Measurements from ENCODE around the gene ZSWIM3.
"Not testable (repeated sequence)": the region's sequence is repeated elsewhere in the genome, so short reads cannot be mapped to it uniquely, and the experiment has no call there.

ZSWIM3 gene

DNA sequence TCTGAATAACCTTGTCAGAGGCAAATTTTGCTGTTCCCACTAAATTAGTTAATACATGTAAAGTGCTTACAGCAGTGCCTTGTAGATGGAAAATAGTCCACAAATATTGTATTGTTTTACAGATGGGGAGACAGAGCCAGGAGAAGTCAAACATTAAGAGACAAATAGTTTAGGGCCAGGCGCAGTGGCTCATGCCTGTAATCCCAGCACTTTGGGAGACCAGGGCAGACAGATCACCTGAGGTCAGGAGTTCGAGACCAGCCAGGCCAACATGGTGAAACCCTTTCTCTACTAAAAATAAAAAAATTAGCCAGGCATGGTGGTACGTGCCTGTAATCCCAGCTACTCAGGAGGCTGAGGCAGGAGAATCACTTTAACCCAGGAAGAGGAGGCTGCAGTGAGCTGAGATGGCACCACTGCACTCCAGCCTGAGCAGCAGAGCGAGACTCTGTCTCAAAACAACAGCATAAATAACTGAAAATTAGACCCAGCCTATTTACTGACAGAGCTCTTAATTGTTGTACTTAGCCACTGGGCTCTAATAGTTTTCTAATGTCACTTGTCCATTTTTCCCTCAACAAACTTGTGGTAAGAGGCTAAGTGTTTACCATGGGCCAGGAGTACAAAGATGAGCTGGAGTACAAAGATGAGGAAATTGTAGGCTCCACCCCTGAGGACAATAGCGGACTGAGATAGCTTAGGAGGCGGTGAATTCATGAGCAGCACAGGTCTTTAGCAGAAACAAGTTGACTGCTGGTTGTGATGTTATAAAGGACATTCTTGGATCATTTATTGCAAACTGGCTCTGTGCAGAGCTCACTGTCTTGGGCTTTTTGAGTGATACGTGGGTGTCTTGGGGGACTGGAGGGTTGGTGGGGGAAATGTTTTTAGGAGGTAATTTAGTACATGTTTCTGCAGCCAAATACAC lies 6.4 kb downstream of the ZSWIM3 start:
- no peak for TF ChIP-seq CTCF (IDR thresholded peaks at IDR 0.05; ENCODE audit: low read depth, low read length)
- no peak for DNase-seq (ENCODE audit: extremely low read depth, low read depth)

GRCh38 chr20:45866454-45866853 lies 9.0 kb downstream of the ZSWIM3 start:
- no peak for DNase-seq (ENCODE audit: extremely low read depth, low read depth)
- no peak for TF ChIP-seq CTCF (IDR thresholded peaks at IDR 0.05; ENCODE audit: low read depth, low read length)

DNA sequence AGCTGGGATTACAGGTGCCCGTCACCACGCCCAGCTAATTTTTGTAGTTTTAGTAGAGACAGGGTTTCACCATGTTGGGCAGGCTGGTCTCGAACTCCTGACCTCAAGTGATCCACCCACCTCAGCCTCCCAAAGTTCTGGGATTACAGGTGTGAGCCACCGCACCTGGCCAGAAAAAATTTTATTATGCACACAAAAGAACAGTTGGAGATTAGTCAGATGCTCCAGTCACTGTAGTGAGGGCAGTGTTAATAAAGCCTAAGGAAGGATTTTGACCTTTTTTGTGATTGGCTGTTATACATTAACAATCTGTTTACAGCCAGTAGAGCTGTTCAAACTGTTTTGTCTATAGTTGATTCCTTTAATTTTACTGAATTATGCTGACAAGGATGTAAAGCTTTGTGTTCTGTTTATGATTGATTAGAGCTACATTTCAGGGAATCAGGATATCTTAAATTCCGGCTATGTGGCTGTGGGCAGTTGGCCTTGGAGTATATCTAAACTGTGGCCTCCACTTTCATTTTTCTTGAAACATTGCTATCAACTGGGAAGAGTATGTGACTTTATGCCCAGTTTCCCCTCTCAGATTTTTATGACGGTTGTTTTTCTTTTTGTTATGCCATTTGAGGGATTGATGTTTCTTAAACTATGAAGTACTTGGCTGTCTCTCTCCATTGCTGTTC lies 9.9 kb downstream of the ZSWIM3 start:
- DNase-seq (ENCODE audit: extremely low read depth, low read depth) = no peak
- no peak for TF ChIP-seq CTCF (IDR thresholded peaks at IDR 0.05; ENCODE audit: low read depth, low read length)

DNA sequence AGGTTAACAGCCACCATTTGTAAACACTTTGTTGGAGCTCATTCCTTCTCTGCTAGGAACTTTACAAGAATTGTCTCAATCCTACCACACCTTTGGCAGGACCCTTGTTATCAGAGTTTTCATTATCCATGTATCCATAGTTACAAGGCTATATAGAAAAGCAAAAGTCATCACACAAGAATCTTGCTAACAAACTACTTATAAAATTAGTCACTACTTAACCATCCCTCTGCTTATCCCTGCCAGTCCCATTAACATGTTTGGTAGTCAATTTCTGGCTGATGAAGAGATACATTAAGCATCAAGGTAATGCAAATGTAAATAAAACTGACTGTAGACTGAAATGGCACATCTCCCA lies 10.4 kb downstream of the ZSWIM3 start:
- no peak for DNase-seq (ENCODE audit: extremely low read depth, low read depth)
- TF ChIP-seq CTCF (IDR thresholded peaks at IDR 0.05; ENCODE audit: low read depth, low read length) = no peak

GRCh38 chr20:45872626-45873025 lies 15.2 kb downstream of the ZSWIM3 start:
- TF ChIP-seq CTCF (IDR thresholded peaks at IDR 0.05; ENCODE audit: low read depth, low read length) = no peak
- DNase-seq (ENCODE audit: extremely low read depth, low read depth) = no peak

- DNase-seq (ENCODE audit: extremely low read depth, low read depth) = no peak
- TF ChIP-seq CTCF (IDR thresholded peaks at IDR 0.05; ENCODE audit: low read depth, low read length) = no peak
These were observed 16.1 kb downstream of the ZSWIM3 start for GRCh38 chr20:45873409-45874103.

DNA sequence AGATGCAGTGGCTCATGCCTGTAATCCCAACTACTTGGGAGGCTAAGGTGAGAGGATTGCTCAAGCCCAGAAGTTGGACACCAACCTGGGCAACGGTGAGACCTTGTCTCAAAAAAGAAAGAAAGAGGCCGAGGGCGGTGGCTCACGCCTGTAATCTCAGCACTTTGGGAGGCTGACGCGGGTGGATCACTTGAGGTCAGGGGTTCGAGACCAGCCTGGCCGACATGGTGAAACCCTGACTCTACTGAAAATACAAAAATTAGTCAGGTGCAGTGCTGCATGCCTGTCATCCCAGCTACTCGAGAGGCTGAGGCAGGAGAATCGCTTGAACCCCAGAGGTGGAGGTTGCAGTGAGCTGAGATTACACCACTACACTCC lies 16.7 kb downstream of the ZSWIM3 start:
- DNase-seq (ENCODE audit: extremely low read depth, low read depth) = not testable (repeated sequence)
